ENCODE data around the gene RTP4.
"Not testable (repeated sequence)": the region's sequence is repeated elsewhere in the genome, so short reads cannot be mapped to it uniquely, and the experiment has no call there.

The RTP4 gene

DNA sequence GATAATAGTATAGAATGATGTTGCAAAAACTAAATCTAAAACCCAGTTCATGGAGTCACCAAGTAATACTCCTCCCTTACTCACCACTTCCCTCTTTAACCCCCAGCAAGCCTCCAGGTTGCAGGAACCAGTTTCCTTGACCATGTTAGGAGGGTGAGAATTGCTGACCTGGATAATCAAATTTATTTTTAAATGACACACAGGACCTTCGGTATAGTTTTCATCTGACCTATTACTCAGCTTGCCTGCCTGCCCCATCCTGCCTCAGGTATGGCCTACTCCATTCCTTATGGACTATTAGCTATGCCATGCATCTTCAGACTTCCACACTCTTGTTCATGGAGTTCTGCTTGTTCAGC, 883 bp downstream of the RTP4 start:
- no peak for DNase-seq

GRCh38 chr3:187370051-187370450, 1.9 kb downstream of the RTP4 start:
- ATAC-seq (no peak), DNase-seq (no peak)

More for the DNA sequence above, 883 bp downstream of the RTP4 start:
- no peak for ATAC-seq

DNA sequence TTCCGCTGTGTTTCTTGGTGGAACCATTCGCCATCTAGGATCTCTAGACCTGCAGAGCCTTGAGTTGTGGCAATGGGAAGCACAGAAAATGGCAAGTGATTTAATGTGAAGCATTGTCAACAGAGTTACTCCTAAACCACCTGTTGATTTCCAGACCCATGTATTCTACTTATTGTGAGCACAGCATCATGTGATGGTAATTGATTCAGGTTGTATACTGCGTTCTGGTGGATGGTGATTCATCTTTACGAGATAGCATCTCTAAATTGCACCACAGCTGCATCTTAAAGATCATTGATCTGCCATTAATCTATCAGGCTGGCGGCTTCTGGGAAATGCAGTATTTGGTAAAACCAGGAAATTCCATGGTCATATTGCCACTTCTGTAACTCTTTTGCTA, 7.4 kb downstream of the RTP4 start:
- ATAC-seq (no peak), DNase-seq (no peak)

GRCh38 chr3:187377842-187378241, 9.7 kb downstream of the RTP4 start:
- DNase-seq (no peak), ATAC-seq (no peak)

DNA sequence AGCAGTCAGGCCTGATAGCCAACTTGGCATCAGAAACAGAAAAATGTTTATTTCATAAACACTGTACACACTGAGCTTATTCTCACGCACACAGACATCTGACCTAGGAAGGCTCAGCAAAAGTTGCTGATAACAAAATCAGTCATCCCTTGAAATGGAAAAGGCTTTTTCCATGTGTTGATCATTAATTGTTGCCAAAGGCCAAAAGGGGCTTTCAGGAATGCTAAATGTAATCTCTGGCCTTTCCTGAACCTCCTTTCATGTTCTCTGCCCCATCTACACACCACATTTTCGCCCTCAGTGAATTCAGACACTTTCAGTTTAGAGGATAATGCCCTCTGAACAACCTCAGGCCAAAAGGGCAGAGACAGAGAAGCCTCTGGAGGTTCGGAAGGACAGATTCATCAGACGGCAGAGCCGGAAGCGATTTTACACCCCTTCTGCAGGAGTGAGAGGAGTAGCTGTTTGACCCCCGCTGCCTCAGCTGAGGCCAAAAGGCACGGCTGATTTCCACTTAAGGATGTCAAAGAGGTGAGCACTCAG, 14.5 kb downstream of the RTP4 start:
- ATAC-seq (no peak), DNase-seq (no peak)

GRCh38 chr3:187383246-187383645, 15.1 kb downstream of the RTP4 start:
- DNase-seq: no peak
- ATAC-seq: no peak

DNA sequence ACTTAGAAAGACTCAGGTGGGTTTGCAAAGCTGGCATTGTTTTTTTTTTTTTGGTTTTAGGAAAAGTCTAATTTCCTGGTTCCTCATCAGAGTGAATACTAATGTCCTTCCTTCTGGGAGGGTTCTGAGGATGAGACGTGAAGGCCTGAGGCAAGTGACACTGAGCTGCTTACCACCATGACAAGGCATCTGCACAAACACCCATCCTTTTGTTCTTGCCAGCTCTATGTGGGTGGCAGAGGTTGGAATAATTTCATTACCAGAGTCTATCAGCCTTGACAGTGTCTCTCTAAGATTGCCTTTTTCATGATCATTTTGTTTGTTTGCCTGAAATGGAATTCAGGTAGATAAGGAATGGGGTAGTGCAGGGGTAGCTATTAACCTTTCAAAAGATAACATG, 17.1 kb downstream of the RTP4 start:
- ATAC-seq: no peak
- DNase-seq: no peak

GRCh38 chr3:187396661-187397060, 28.5 kb downstream of the RTP4 start:
- ATAC-seq (no peak), DNase-seq (no peak)

GRCh38 chr3:187398955-187399354, 30.8 kb downstream of the RTP4 start:
- no peak for ATAC-seq
- DNase-seq: no peak

GRCh38 chr3:187400756-187401155, 32.6 kb downstream of the RTP4 start:
- no peak for DNase-seq

GRCh38 chr3:187401856-187402255, 33.7 kb downstream of the RTP4 start:
- no peak for ATAC-seq
- DNase-seq: no peak

More at GRCh38 chr3:187400756-187401155, 32.6 kb downstream of the RTP4 start:
- ATAC-seq: no peak

DNA sequence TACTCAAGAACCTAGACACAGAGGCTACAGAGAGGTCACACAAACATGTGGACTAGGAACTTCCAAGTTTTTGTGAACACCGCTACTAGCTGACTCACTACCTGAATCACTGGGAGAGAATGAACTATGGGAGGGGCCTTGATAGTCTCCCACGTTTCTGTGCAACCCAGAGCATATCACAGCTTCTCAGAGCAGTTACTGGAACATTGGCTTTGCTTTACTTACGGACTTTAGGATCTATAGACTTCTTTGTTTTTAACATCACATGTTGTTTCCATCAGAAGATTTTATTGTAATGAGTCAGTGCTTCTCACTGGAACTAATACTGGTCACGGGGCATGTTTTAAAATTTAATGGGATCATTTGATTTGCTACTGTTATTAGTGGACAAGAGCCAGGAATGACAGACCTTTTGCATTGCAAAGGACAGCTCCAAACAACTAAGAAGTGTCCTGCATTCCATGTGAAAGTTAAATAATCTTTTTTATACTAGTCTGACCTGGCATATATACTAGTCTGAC, 35.6 kb downstream of the RTP4 start:
- no peak for DNase-seq
- ATAC-seq: no peak

- ATAC-seq: no peak
- no peak for DNase-seq
Measured at GRCh38 chr3:187406927-187407326, 38.7 kb downstream of the RTP4 start.

DNA sequence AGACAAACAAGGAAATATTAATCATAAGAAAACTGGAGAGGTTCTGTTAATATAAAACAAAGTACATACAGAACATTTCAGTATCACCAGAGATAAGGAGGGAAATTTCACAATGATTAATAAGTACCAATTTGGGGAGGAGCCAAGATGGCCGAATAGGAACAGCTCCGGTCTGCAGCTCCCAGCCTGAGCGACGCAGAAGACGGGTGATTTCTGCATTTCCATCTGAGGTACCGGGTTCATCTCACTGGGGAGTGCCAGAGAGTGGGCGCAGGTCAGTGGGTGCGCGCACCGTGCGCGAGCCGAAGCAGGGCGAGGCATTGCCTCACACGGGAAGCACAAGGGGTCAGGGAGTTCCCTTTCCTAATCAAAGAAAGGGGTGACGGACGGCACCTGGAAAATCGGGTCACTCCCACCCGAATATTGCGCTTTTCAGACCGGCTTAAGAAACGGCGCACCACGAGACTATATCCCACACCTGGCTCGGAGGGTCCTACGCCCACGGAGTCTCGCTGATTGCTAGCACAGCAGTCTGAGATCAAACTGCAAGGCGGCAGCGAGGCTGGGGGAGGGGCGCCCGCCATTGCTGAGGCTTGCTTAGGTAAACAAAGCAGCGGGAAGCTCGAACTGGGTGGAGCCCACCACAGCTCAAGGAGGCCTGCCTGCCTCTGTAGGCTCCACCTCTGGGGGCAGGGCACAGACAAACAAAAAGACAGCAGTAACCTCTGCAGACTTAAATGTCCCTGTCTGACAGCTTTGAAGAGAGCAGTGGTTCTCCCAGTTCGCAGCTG, 44.0 kb downstream of the RTP4 start:
- DNase-seq, ATAC-seq: not testable (repeated sequence)
